H9 (cell line): ENCODE data around the gene CTNNA3. TPM values are rescaled to one million over a fixed set of nuclear protein-coding genes. Genes with fewer than 3 reads are reported as not detected.

Experiments
- DNase-seq: peaks from one replicate; pipeline ENCODE4 v3.0.0-alpha.2; 2017
- H2AFZ ChIP-seq: one replicate; pipeline ENCODE4 v1.6.1; 2013; ENCODE audit warnings: mild to moderate bottlenecking, low read length, control low read depth, moderate library complexity
- H2AK5ac ChIP-seq: 2 replicates; pipeline ENCODE4 v1.6.1; 2013; ENCODE audit warnings: low read length, control low read depth, mixed read lengths; ENCODE audit not compliant: insufficient read length
- H2BK120ac ChIP-seq: one replicate; pipeline ENCODE4 v1.6.1; 2013; ENCODE audit warnings: low read depth, mild to moderate bottlenecking, low read length, control low read depth, inconsistent platforms; ENCODE audit not compliant: poor library complexity, severe bottlenecking
- H2BK12ac ChIP-seq: 2 replicates; pipeline ENCODE4 v1.6.1; 2013; ENCODE audit warnings: low read length, control low read depth, mixed read lengths, low read depth; ENCODE audit not compliant: insufficient read length
- H2BK15ac ChIP-seq: 2 replicates; pipeline ENCODE4 v1.6.1; 2013; ENCODE audit warnings: low read depth, low read length, control low read depth
- H2BK20ac ChIP-seq: one replicate; pipeline ENCODE4 v1.6.1; 2013; ENCODE audit warnings: low read depth, mild to moderate bottlenecking, low read length, control low read depth, inconsistent platforms; ENCODE audit not compliant: poor library complexity, severe bottlenecking
- H2BK5ac ChIP-seq: 2 replicates; pipeline ENCODE4 v1.6.1; 2013; ENCODE audit warnings: low read length, control low read depth, mixed read lengths; ENCODE audit not compliant: insufficient read length
- H3K14ac ChIP-seq: 2 replicates; pipeline ENCODE4 v1.6.1; 2013; ENCODE audit warnings: low read length, control low read depth; ENCODE audit not compliant: insufficient read depth
- H3K18ac ChIP-seq: 2 replicates; pipeline ENCODE4 v1.6.1; 2013; ENCODE audit warnings: low read depth, mild to moderate bottlenecking, mixed read lengths, low read length, control low read depth; ENCODE audit not compliant: insufficient read length
- H3K23ac ChIP-seq: 2 replicates; pipeline ENCODE4 v1.6.1; 2013; ENCODE audit warnings: low read length, control low read depth, mixed read lengths, low read depth; ENCODE audit not compliant: insufficient read length
- H3K23me2 ChIP-seq: 2 replicates; pipeline ENCODE4 v1.6.1; 2013; ENCODE audit warnings: low read depth, mild to moderate bottlenecking, mixed read lengths, low read length, control low read depth; ENCODE audit not compliant: insufficient read length, poor library complexity, severe bottlenecking
- H3K27ac ChIP-seq: 2 replicates; pipeline ENCODE4 v1.5.1; 2013; ENCODE audit warnings: low read length, control low read depth, mixed read lengths, low read depth; ENCODE audit not compliant: insufficient read length
- H3K27me3 ChIP-seq: 2 replicates; pipeline ENCODE4 v1.6.1; 2013; ENCODE audit warnings: low read length, control low read depth, inconsistent platforms; ENCODE audit not compliant: insufficient read depth
- H3K4ac ChIP-seq: 2 replicates; pipeline ENCODE4 v1.6.1; 2013; ENCODE audit warnings: low read depth, mild to moderate bottlenecking, control low read depth, inconsistent platforms, low read length, moderate library complexity
- H3K4me1 ChIP-seq: 2 replicates; pipeline ENCODE4 v1.6.1; 2013; ENCODE audit warnings: low read length, control low read depth, inconsistent platforms; ENCODE audit not compliant: insufficient read depth
- H3K4me2 ChIP-seq: 2 replicates; pipeline ENCODE4 v1.6.1; 2013; ENCODE audit warnings: low read length, control low read depth, mixed read lengths; ENCODE audit not compliant: insufficient read length, insufficient read depth
- H3K56ac ChIP-seq: 2 replicates; pipeline ENCODE4 v1.6.1; 2013; ENCODE audit warnings: low read depth, mild to moderate bottlenecking, mixed read lengths, low read length, control low read depth; ENCODE audit not compliant: insufficient read length
- H3K79me1 ChIP-seq: 2 replicates; pipeline ENCODE4 v1.6.1; 2013; ENCODE audit warnings: low read depth, mild to moderate bottlenecking, moderate library complexity, low read length, control low read depth, inconsistent platforms; ENCODE audit not compliant: insufficient read depth, poor library complexity, severe bottlenecking
- H3K79me2 ChIP-seq: 2 replicates; pipeline ENCODE4 v1.6.1; 2013; ENCODE audit warnings: low read length, control low read depth, inconsistent platforms; ENCODE audit not compliant: insufficient read depth
- H3K9ac ChIP-seq: 2 replicates; pipeline ENCODE4 v1.6.1; 2013; ENCODE audit warnings: low read length, control low read depth, mixed read lengths; ENCODE audit not compliant: insufficient read length; ENCODE audit errors: extremely low read depth
- H3K9me3 ChIP-seq: one replicate; pipeline ENCODE4 v1.6.1; 2013; ENCODE audit warnings: low read depth, low read length, inconsistent platforms; ENCODE audit not compliant: control insufficient read depth
- H3T11ph ChIP-seq: one replicate; pipeline ENCODE4 v1.6.1; 2013; ENCODE audit warnings: mild to moderate bottlenecking, low read length, control low read depth, inconsistent platforms
- H4K20me1 ChIP-seq: one replicate; pipeline ENCODE4 v1.6.1; 2013; ENCODE audit not compliant: control insufficient read depth, insufficient read length, insufficient read depth
- H4K5ac ChIP-seq: 2 replicates; pipeline ENCODE4 v1.6.1; 2013; ENCODE audit warnings: low read depth, mild to moderate bottlenecking, mixed read lengths, low read length, control low read depth; ENCODE audit not compliant: insufficient read length
- H4K8ac ChIP-seq: replicated peaks from 2 replicates; pipeline ENCODE4 v1.6.1; 2013; ENCODE audit warnings: low read length, control low read depth, mixed read lengths, low read depth; ENCODE audit not compliant: insufficient read length
- H4K91ac ChIP-seq: 2 replicates; pipeline ENCODE4 v1.6.1; 2013; ENCODE audit warnings: low read depth, mild to moderate bottlenecking, moderate library complexity, mixed read lengths, low read length, control low read depth; ENCODE audit not compliant: insufficient read length
- H3K27ac Mint-ChIP-seq, 3 experiments: 2 replicates in 2 of 3; 3 replicates in 1 of 3; pipeline ENCODE4 v1.8.0; 2020 to 2021; ENCODE audit warnings: mixed read lengths in 3 of 3, mild to moderate bottlenecking in 1 of 3, moderate library complexity in 1 of 3
- H3K27me3 Mint-ChIP-seq: 2 replicates; pipeline ENCODE4 v1.8.0; 2021; ENCODE audit warnings: low read depth, mild to moderate bottlenecking, moderate library complexity, mixed read lengths
- H3K36me3 Mint-ChIP-seq, 3 experiments: 2 replicates in 2 of 3; 3 replicates in 1 of 3; pipeline ENCODE4 v1.8.0; 2020 to 2021; ENCODE audit warnings: low read depth in 3 of 3, mixed read lengths in 3 of 3; ENCODE audit not compliant: insufficient read depth in 1 of 3
- H3K4me1 Mint-ChIP-seq, 2 experiments: 2 replicates each; pipeline ENCODE4 v1.8.0; 2020; ENCODE audit warnings: mixed read lengths in 2 of 2
- H3K4me3 Mint-ChIP-seq, 2 experiments: 2 replicates in 1 of 2; 3 replicates in 1 of 2; pipeline ENCODE4 v1.8.0; 2020 to 2021; ENCODE audit warnings: mild to moderate bottlenecking in 2 of 2, mixed read lengths in 2 of 2, moderate library complexity in 1 of 2
- H3K9me3 Mint-ChIP-seq, 2 experiments: 2 replicates in 1 of 2; 3 replicates in 1 of 2; pipeline ENCODE4 v1.8.0; 2020; ENCODE audit warnings: mild to moderate bottlenecking in 2 of 2, mixed read lengths in 2 of 2, moderate library complexity in 1 of 2
- WGBS: extraction: QIAGEN DNeasy Blood & Tissue Kit; methylation state at CpG from one replicate; pipeline ENCODE4 v1.1.7; 2013; ENCODE audit warnings: missing lambda C conversion rate, low lambda C conversion rate, mixed read lengths; ENCODE audit not compliant: insufficient read length; ENCODE audit errors: extremely low coverage; 5-methylcytosine and 5-hydroxymethylcytosine counted together
- total RNA-seq: library from RNA; stranded (reverse); gene quantifications from 2 replicates; pipeline ENCODE4 v1.2.1, GENCODE V29; 2021
- TF ChIP-seq, protein P1 (sequence below): fragments of 200-600 bp; sonication (generic); conservative IDR thresholded peaks from 3 replicates; pipeline ENCODE4 v1.8.0; 2021; ENCODE audit warnings: antibody characterized with exemption, mild to moderate bottlenecking

The CTNNA3 gene
- total RNA-seq, 1 experiment from 2014 or later = 3.3 TPM

DNA sequence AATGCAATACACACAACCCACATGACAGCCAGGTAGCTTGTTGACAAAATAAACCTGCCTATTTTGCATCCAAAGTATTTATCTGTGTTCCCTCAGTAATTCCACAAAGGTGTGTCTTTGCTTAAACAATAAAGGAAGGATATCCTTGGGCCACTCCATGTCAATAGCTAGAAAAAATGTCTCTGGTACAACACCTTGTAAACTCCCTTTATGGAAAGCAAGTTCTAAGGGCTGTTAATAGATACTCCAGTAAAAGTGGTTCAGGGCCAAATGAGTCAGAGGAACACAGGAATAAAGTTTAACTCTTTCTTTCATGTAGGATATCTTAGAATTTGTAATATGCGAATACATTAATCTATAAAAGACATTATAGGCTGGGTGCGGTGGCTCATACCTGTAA, 867.0 kb downstream of the CTNNA3 start:
- Histone ChIP-seq H3K14ac (no peak overlapping the region), H2BK5ac (no peak overlapping the region), H3K9me3 (no peaks in the 10 kb centered on the region), H3K18ac (no peak overlapping the region), H4K5ac (no peak overlapping the region), H3K4ac (no peak overlapping the region), H2BK20ac (no peak overlapping the region), H4K91ac (no peak overlapping the region), H3K56ac (no peak overlapping the region), H4K20me1 (no peaks in the 10 kb centered on the region), H3T11ph (no peak overlapping the region), H3K9ac (no peak overlapping the region), H2AK5ac (no peak overlapping the region), H3K27ac (no peak overlapping the region), H3K23me2 (no peaks in the 10 kb centered on the region), H2BK15ac (no peak overlapping the region), H3K4me1 (no peaks in the 10 kb centered on the region), H3K23ac (no peak overlapping the region), H3K79me2 (no peaks in the 10 kb centered on the region), H2BK12ac (no peak overlapping the region), H3K79me1 (no peaks in the 10 kb centered on the region), H3K4me2 (no peak overlapping the region), H4K8ac (no peak overlapping the region), H2AFZ (no peak overlapping the region), H2BK120ac (no peak overlapping the region), H3K27me3 (no peaks in the 10 kb centered on the region)
- Mint-ChIP-seq H3K4me3 (no peak overlapping the region), H3K27me3 (peaks cover 7% of the 10 kb centered on the region), H3K9me3 (no peaks in the 10 kb centered on the region), H3K27ac (no peak overlapping the region; a peak in 1 of 7 replicates), H3K4me1 (peaks cover 3 to 5% of the 10 kb centered on the region in 2 experiments; a peak in 2 of 4 replicates), H3K36me3 (no peaks in the 10 kb centered on the region)
- DNase-seq = no peak
- no CpG with 5 or more reads among the region's 2 CpGs for WGBS
- TF ChIP-seq, protein P1, sequence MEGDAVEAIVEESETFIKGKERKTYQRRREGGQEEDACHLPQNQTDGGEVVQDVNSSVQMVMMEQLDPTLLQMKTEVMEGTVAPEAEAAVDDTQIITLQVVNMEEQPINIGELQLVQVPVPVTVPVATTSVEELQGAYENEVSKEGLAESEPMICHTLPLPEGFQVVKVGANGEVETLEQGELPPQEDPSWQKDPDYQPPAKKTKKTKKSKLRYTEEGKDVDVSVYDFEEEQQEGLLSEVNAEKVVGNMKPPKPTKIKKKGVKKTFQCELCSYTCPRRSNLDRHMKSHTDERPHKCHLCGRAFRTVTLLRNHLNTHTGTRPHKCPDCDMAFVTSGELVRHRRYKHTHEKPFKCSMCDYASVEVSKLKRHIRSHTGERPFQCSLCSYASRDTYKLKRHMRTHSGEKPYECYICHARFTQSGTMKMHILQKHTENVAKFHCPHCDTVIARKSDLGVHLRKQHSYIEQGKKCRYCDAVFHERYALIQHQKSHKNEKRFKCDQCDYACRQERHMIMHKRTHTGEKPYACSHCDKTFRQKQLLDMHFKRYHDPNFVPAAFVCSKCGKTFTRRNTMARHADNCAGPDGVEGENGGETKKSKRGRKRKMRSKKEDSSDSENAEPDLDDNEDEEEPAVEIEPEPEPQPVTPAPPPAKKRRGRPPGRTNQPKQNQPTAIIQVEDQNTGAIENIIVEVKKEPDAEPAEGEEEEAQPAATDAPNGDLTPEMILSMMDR = no peak
